NCI-H1105 treated with DMSO at 0.1 percent for 48 hours (cell line): Measurements from ENCODE around the gene MRPL2.
A peak's percentile ranks its signal among the peaks of the same experiment; 100 is the strongest.

ENCODE experiments used
- DNase-seq: peaks from one replicate; lab custom pipeline; 2025; lab: John Stamatoyannopoulos, UW

MRPL2 gene

GRCh38 chr6:43059168-43060033, at the start of gene MRPL2, which contains the start of gene KLC4:
Gene MRPL2 (minus strand): TSS chr6:43059434. CDS start chr6:43059381, 53 bp downstream.
Gene KLC4 (plus strand): TSS chr6:43059631. CDS start chr6:43061336, 1,705 bp downstream.
- peak; percentile 98 for DNase-seq

GRCh38 chr6:43107344-43108062, 48.3 kb upstream of the MRPL2 start:
- DNase-seq = peak; percentile 59

GRCh38 chr6:43105538-43106222, 46.4 kb upstream of the MRPL2 start:
- DNase-seq = no peak

GRCh38 chr6:43103253-43103876, 44.1 kb upstream of the MRPL2 start:
- DNase-seq = no peak

GRCh38 chr6:43101497-43101896, 42.3 kb upstream of the MRPL2 start:
- DNase-seq = no peak

GRCh38 chr6:43097502-43097901, 38.3 kb upstream of the MRPL2 start:
- DNase-seq = no peak

GRCh38 chr6:43097098-43097489, 37.9 kb upstream of the MRPL2 start:
- no peak for DNase-seq

GRCh38 chr6:43096451-43097097, 37.3 kb upstream of the MRPL2 start:
- DNase-seq = no peak

- no peak for DNase-seq
These were observed 36.7 kb upstream of the MRPL2 start for GRCh38 chr6:43095939-43096338.

- no peak for DNase-seq
These were observed 34.4 kb upstream of the MRPL2 start for GRCh38 chr6:43093436-43094289.

- DNase-seq = no peak
These were observed 33.4 kb upstream of the MRPL2 start for GRCh38 chr6:43092635-43093034.

GRCh38 chr6:43091436-43091991, 32.3 kb upstream of the MRPL2 start:
- DNase-seq = no peak

GRCh38 chr6:43091020-43091419, 31.8 kb upstream of the MRPL2 start:
- DNase-seq = no peak

GRCh38 chr6:43090559-43090956, 31.3 kb upstream of the MRPL2 start:
- no peak for DNase-seq

GRCh38 chr6:43089874-43090558, 30.8 kb upstream of the MRPL2 start:
- DNase-seq = no peak

GRCh38 chr6:43089467-43089866, 30.2 kb upstream of the MRPL2 start:
- DNase-seq = no peak

- no peak for DNase-seq
These were observed 29.4 kb upstream of the MRPL2 start for GRCh38 chr6:43088654-43089056.

- no peak for DNase-seq
These were observed 26.9 kb upstream of the MRPL2 start for GRCh38 chr6:43086022-43086658.
